Ovary (tissue), 3 donors: ENCODE data around the gene HES5.

Experiments used
- EP300 ChIP-seq: sonication (generic); formaldehyde crosslinking; IDR thresholded peaks from one replicate; pipeline ENCODE4 v1.6.1; 2017; ENCODE audit warnings: antibody characterized with exemption
- POLR2A ChIP-seq: fragments of 450-650 bp; IDR thresholded peaks from one replicate; pipeline ENCODE4 v1.6.1; 2017; ENCODE audit warnings: antibody characterized with exemption, mild to moderate bottlenecking, moderate library complexity
- TF ChIP-seq, protein P1 (sequence below), 3 donors: fragments of 450-650 bp in 2 of 3; fragments of 200-600 bp in 1 of 3; IDR thresholded peaks; one replicate each; pipeline versions ENCODE4 v1.5.1 to v1.8.0; 2016 to 2022; ENCODE audit warnings: antibody characterized with exemption in 3 of 3, mild to moderate bottlenecking in 1 of 3
- donor health status: DM: no; HTN: no; CAD: no.

DNA sequence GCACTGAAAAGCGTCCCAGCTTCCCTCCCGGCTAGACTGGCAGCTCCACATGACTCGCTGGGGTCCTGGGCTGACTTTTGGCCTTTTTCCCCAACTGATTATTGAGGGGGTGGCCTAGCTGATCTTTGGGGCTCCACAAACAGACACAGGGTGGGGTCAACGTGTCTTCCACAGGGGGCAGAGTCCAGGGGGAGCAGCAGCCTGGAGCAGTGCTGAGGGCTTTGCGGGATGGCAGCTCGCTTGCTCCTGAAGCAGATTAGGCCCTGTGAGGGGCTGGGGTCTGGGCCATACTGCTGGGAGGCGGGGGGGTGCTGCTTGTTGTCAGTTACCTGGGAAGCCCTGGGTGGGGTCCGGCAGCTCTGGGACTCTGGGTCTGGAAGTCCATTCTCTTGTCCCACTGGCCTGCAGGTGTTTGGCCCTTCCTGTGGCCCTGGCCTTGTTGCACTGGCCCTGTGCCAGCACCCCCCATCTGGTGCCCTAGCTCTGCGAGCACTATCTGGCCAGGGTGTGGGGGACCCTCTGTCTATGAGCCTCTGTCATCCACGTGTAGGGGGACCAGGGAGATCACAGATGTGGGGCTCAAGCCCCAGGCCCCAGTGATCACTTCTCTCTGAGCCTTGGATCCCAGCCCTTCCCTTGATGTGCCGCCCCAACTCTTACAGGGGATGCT is 12.3 kb upstream of the HES5 start:
- TF ChIP-seq, protein P1, sequence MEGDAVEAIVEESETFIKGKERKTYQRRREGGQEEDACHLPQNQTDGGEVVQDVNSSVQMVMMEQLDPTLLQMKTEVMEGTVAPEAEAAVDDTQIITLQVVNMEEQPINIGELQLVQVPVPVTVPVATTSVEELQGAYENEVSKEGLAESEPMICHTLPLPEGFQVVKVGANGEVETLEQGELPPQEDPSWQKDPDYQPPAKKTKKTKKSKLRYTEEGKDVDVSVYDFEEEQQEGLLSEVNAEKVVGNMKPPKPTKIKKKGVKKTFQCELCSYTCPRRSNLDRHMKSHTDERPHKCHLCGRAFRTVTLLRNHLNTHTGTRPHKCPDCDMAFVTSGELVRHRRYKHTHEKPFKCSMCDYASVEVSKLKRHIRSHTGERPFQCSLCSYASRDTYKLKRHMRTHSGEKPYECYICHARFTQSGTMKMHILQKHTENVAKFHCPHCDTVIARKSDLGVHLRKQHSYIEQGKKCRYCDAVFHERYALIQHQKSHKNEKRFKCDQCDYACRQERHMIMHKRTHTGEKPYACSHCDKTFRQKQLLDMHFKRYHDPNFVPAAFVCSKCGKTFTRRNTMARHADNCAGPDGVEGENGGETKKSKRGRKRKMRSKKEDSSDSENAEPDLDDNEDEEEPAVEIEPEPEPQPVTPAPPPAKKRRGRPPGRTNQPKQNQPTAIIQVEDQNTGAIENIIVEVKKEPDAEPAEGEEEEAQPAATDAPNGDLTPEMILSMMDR (IDR thresholded peaks at IDR 0.05): no peak
- TF ChIP-seq EP300 (no peak), POLR2A (no peak)
